ENCODE results near the gene TBC1D22A.

TBC1D22A gene

GRCh38 chr22:46857885-46858143 lies 95.4 kb downstream of the TBC1D22A start:
- DNase-seq, result no peak
- Mint-ChIP-seq H3K27me3 (no peaks in the 10 kb centered on the region), H3K9me3 (no peaks in the 10 kb centered on the region), H3K4me3 (no peak overlapping the region), H3K27ac (no peak overlapping the region), H3K36me3 (ENCODE audit: low read depth) (no peaks in the 10 kb centered on the region), H3K4me1 (peaks cover 11% of the 10 kb centered on the region)
- ATAC-seq, result no peak

- no peaks in the 10 kb centered on the region for H3K36me3 Mint-ChIP-seq (ENCODE audit: low read depth)
- H3K27me3 Mint-ChIP-seq, result no peaks in the 10 kb centered on the region
- H3K4me1 Mint-ChIP-seq, result peaks cover 12% of the 10 kb centered on the region
- H3K9me3 Mint-ChIP-seq, result no peaks in the 10 kb centered on the region
- H3K27ac Mint-ChIP-seq, result no peak overlapping the region
- no peak overlapping the region for H3K4me3 Mint-ChIP-seq
- ATAC-seq (no peak), DNase-seq (no peak)
Observed at GRCh38 chr22:46858181-46858771, 95.8 kb downstream of the TBC1D22A start.

- no peak overlapping the region for H3K4me3 Mint-ChIP-seq
- no peak for ATAC-seq
- H3K9me3 Mint-ChIP-seq, result no peaks in the 10 kb centered on the region
- H3K4me1 Mint-ChIP-seq, result peaks cover 3% of the 10 kb centered on the region
- peaks cover 5% of the 10 kb centered on the region for H3K36me3 Mint-ChIP-seq (ENCODE audit: low read depth)
- H3K27me3 Mint-ChIP-seq, result no peaks in the 10 kb centered on the region
- H3K27ac Mint-ChIP-seq, result no peak overlapping the region
- DNase-seq, result no peak
Observed at GRCh38 chr22:46860562-46860961, 98.1 kb downstream of the TBC1D22A start.

GRCh38 chr22:46861468-46862367 lies 99.3 kb downstream of the TBC1D22A start:
- ATAC-seq (no peak), DNase-seq (no peak)
- H3K9me3 Mint-ChIP-seq, result no peaks in the 10 kb centered on the region
- H3K4me3 Mint-ChIP-seq, result no peak overlapping the region
- H3K4me1 Mint-ChIP-seq, result peaks cover 3% of the 10 kb centered on the region
- H3K36me3 Mint-ChIP-seq (ENCODE audit: low read depth), result peaks cover 11% of the 10 kb centered on the region
- no peak overlapping the region for H3K27ac Mint-ChIP-seq
- H3K27me3 Mint-ChIP-seq, result no peaks in the 10 kb centered on the region

GRCh38 chr22:46862418-46863324 lies 100.2 kb downstream of the TBC1D22A start:
- H3K27me3 Mint-ChIP-seq, result no peaks in the 10 kb centered on the region
- no peak overlapping the region for H3K27ac Mint-ChIP-seq
- H3K4me3 Mint-ChIP-seq, result no peak overlapping the region
- H3K4me1 Mint-ChIP-seq, result peaks cover 3% of the 10 kb centered on the region
- no peak for ATAC-seq
- no peak for DNase-seq
- peaks cover 17% of the 10 kb centered on the region for H3K36me3 Mint-ChIP-seq (ENCODE audit: low read depth)
- H3K9me3 Mint-ChIP-seq, result no peaks in the 10 kb centered on the region

GRCh38 chr22:46863794-46864193 lies 101.3 kb downstream of the TBC1D22A start:
- H3K27ac Mint-ChIP-seq, result no peak overlapping the region
- H3K4me3 Mint-ChIP-seq, result no peak overlapping the region

GRCh38 chr22:46864314-46865051 lies 102.0 kb downstream of the TBC1D22A start:
- Mint-ChIP-seq H3K27me3 (no peaks in the 10 kb centered on the region), H3K9me3 (peaks cover 10% of the 10 kb centered on the region), H3K4me3 (no peak overlapping the region), H3K27ac (no peak overlapping the region), H3K4me1 (peaks cover 3% of the 10 kb centered on the region), H3K36me3 (ENCODE audit: low read depth) (peaks cover 32% of the 10 kb centered on the region)
- ATAC-seq (no peak), DNase-seq (no peak)

More at GRCh38 chr22:46863794-46864193, 101.3 kb downstream of the TBC1D22A start:
- Mint-ChIP-seq H3K4me1 (peaks cover 3% of the 10 kb centered on the region), H3K36me3 (ENCODE audit: low read depth) (peaks cover 25% of the 10 kb centered on the region), H3K9me3 (peaks cover 4% of the 10 kb centered on the region), H3K27me3 (no peaks in the 10 kb centered on the region)
- no peak for DNase-seq
- ATAC-seq, result no peak

GRCh38 chr22:46865052-46865434 lies 102.6 kb downstream of the TBC1D22A start:
- H3K27ac Mint-ChIP-seq, result no peak overlapping the region
- peaks cover 3% of the 10 kb centered on the region for H3K4me1 Mint-ChIP-seq
- DNase-seq, result no peak
- H3K27me3 Mint-ChIP-seq, result no peaks in the 10 kb centered on the region
- no peak for ATAC-seq
- H3K4me3 Mint-ChIP-seq, result no peak overlapping the region
- peaks cover 13% of the 10 kb centered on the region for H3K9me3 Mint-ChIP-seq
- peaks cover 36% of the 10 kb centered on the region for H3K36me3 Mint-ChIP-seq (ENCODE audit: low read depth)

- no peak for ATAC-seq
- H3K9me3 Mint-ChIP-seq, result peaks cover 19% of the 10 kb centered on the region
Observed at GRCh38 chr22:46865642-46866041, 103.2 kb downstream of the TBC1D22A start.

GRCh38 chr22:46866591-46866990 lies 104.1 kb downstream of the TBC1D22A start:
- peaks cover 51% of the 10 kb centered on the region for H3K36me3 Mint-ChIP-seq (ENCODE audit: low read depth)
- H3K4me3 Mint-ChIP-seq, result no peak overlapping the region
- peaks cover 3% of the 10 kb centered on the region for H3K4me1 Mint-ChIP-seq
- no peaks in the 10 kb centered on the region for H3K27me3 Mint-ChIP-seq
- no peak overlapping the region for H3K27ac Mint-ChIP-seq
- DNase-seq (no peak), ATAC-seq (no peak)
- H3K9me3 Mint-ChIP-seq, result peaks cover 28% of the 10 kb centered on the region

More at GRCh38 chr22:46865642-46866041, 103.2 kb downstream of the TBC1D22A start:
- Mint-ChIP-seq H3K36me3 (ENCODE audit: low read depth) (peaks cover 42% of the 10 kb centered on the region), H3K27ac (no peak overlapping the region), H3K4me1 (peaks cover 3% of the 10 kb centered on the region), H3K27me3 (no peaks in the 10 kb centered on the region), H3K4me3 (no peak overlapping the region)
- DNase-seq, result no peak

GRCh38 chr22:46867106-46867505 lies 104.7 kb downstream of the TBC1D22A start:
- no peak for ATAC-seq
- H3K4me1 Mint-ChIP-seq, result peaks cover 3% of the 10 kb centered on the region
- no peak overlapping the region for H3K4me3 Mint-ChIP-seq
- H3K36me3 Mint-ChIP-seq (ENCODE audit: low read depth), result peaks cover 54% of the 10 kb centered on the region
- no peak for DNase-seq
- H3K27ac Mint-ChIP-seq, result no peak overlapping the region
- no peaks in the 10 kb centered on the region for H3K27me3 Mint-ChIP-seq
- H3K9me3 Mint-ChIP-seq, result peaks cover 32% of the 10 kb centered on the region

GRCh38 chr22:46869329-46869728 lies 106.9 kb downstream of the TBC1D22A start:
- H3K4me3 Mint-ChIP-seq, result no peak overlapping the region
- no peak overlapping the region for H3K27ac Mint-ChIP-seq
- H3K36me3 Mint-ChIP-seq (ENCODE audit: low read depth), result peaks cover 58% of the 10 kb centered on the region
- DNase-seq (no peak), ATAC-seq (no peak)
- H3K27me3 Mint-ChIP-seq, result no peaks in the 10 kb centered on the region
- peaks cover 40% of the 10 kb centered on the region for H3K9me3 Mint-ChIP-seq
- peaks cover 5% of the 10 kb centered on the region for H3K4me1 Mint-ChIP-seq

- DNase-seq (no peak), ATAC-seq (no peak)
- Mint-ChIP-seq H3K9me3 (peaks cover 40% of the 10 kb centered on the region), H3K36me3 (ENCODE audit: low read depth) (peaks cover 57% of the 10 kb centered on the region), H3K27ac (no peak overlapping the region), H3K4me1 (peaks cover 5% of the 10 kb centered on the region), H3K27me3 (no peaks in the 10 kb centered on the region), H3K4me3 (no peak overlapping the region)
Observed at GRCh38 chr22:46869831-46870441, 107.5 kb downstream of the TBC1D22A start.

GRCh38 chr22:46871826-46872225 lies 109.4 kb downstream of the TBC1D22A start:
- Mint-ChIP-seq H3K27me3 (no peaks in the 10 kb centered on the region), H3K9me3 (peaks cover 40% of the 10 kb centered on the region), H3K27ac (no peak overlapping the region), H3K4me1 (peaks cover 6% of the 10 kb centered on the region), H3K36me3 (ENCODE audit: low read depth) (peaks cover 47% of the 10 kb centered on the region), H3K4me3 (no peak overlapping the region)
- no peak for ATAC-seq
- DNase-seq, result no peak
